K562 (cell line): ENCODE measurements around the gene FOXM1. TPM values are rescaled to one million over a fixed set of nuclear protein-coding genes. Genes with fewer than 3 reads are reported as not detected.

Experiments used
- ATF6 ChIP-seq: sonication (generic); formaldehyde crosslinking; IDR thresholded peaks from 2 replicates; pipeline ENCODE4 v1.4.0; 2020; ENCODE audit warnings: mild to moderate bottlenecking, missing genetic modification reagents
- ID3 ChIP-seq, 2 experiments: fragments of 250-450 bp in 1 of 2; fragments of 450-650 bp in 1 of 2; sonication (Bioruptor Pico) in 1 of 2; IDR thresholded peaks; 2 replicates each; pipeline versions ENCODE4 v1.6.1 to v1.8.0; 2016 to 2021; ENCODE audit warnings: mild to moderate bottlenecking in 2 of 2, moderate library complexity in 2 of 2, missing compliant biosample characterization in 1 of 2, missing genetic modification characterization in 1 of 2
- PPARD ChIP-seq: fragments of 250-450 bp; sonication (Bioruptor Pico); IDR thresholded peaks from 2 replicates; pipeline ENCODE4 v1.8.0; 2022; ENCODE audit warnings: inconsistent platforms, mild to moderate bottlenecking, moderate library complexity
- TEAD4 ChIP-seq, 2 experiments: sonication (generic) in 1 of 2; formaldehyde crosslinking in 1 of 2; IDR thresholded peaks; 2 replicates each; pipeline versions ENCODE4 v1.6.1 to v1.8.0; 2012 to 2022; ENCODE audit warnings: borderline replicate concordance in 1 of 2, inconsistent platforms in 1 of 2, low read length in 1 of 2, mild to moderate bottlenecking in 1 of 2, missing genetic modification reagents in 1 of 2
- U2AF1 ChIP-seq: fragments of 200-400 bp; formaldehyde crosslinking; optimal IDR thresholded peaks from 2 replicates; pipeline ENCODE3; 2017; ENCODE audit warnings: mild to moderate bottlenecking, low read depth, low read length, moderate library complexity
- YY1 ChIP-seq, 3 experiments: IDR thresholded peaks; 2 replicates each; pipeline ENCODE4 v1.6.1; 2011; ENCODE audit warnings: low read length in 2 of 3, mild to moderate bottlenecking in 2 of 3, moderate library complexity in 2 of 3, borderline replicate concordance in 1 of 3, control low read depth in 1 of 3, low read depth in 1 of 3; ENCODE audit not compliant: insufficient read depth in 3 of 3, insufficient replicate concordance in 2 of 3, control insufficient read depth in 1 of 3, insufficient read length in 1 of 3; ENCODE audit errors: extremely low read depth in 1 of 3
- ZNF24 ChIP-seq: fragments of 450-650 bp; IDR thresholded peaks from 2 replicates; pipeline ENCODE4 v1.6.1; 2016
- ZNF274 ChIP-seq: IDR thresholded peaks from 2 replicates; pipeline ENCODE4 v1.6.1; 2011; ENCODE audit warnings: low read depth, mild to moderate bottlenecking, low read length, moderate library complexity, borderline replicate concordance
- ZNF717 ChIP-seq: fragments of 250-450 bp; sonication (Bioruptor Pico); IDR thresholded peaks from 2 replicates; pipeline ENCODE4 v1.5.0; 2021
- polyA plus RNA-seq, 8 experiments: library from polyadenylated mRNA; depleted of rRNA in 4 of 8; stranded (reverse) in 5 of 8; unstranded in 3 of 8; fragments of >200 nt; fragmentation: Nextera tagmentation in 2 of 8; fragmentation: Illumina TruSeq in 1 of 8; extraction: Ambion mirVana in 2 of 8; extraction: Trizol in 1 of 8; gene quantifications; 2 replicates each; pipeline versions ENCODE4 v1.2.1 to v1.2.3, GENCODE V29; 2011 to 2014; ENCODE audit warnings: inconsistent platforms in 1 of 8, missing spikeins in 1 of 8
- total RNA-seq, 7 experiments: library from RNA; depleted of rRNA in 6 of 7; stranded (reverse); fragments of >200 nt in 6 of 7; fragmentation: Illumina TruSeq in 2 of 7; extraction: Trizol in 2 of 7; gene quantifications; 2 replicates each; pipeline versions ENCODE4 v1.2.1 to v1.2.3, GENCODE V29; 2011 to 2021; ENCODE audit warnings: low replicate concordance in 1 of 7

Gene FOXM1
- total and polyA plus RNA-seq, 9 of the 15 experiments (the other 6 are each of a cell fraction or from before 2014, with no cell fraction given) = 8.9 to 46.9 (median 17.2) TPM

GRCh38 chr12:2912216-2912575 is 35.2 kb upstream of the FOXM1 start (continued):
- no peak for TF ChIP-seq ATF6 (CRISPR knock-in tag)
- no peak for TF ChIP-seq YY1 (IDR thresholded peaks at IDR 0.05; ENCODE audit: borderline replicate concordance in 1 of 3, control insufficient read depth in 1 of 3, extremely low read depth in 1 of 3, insufficient read depth in 3 of 3, insufficient read length in 1 of 3, insufficient replicate concordance in 2 of 3, low read depth in 1 of 3, low read length in 2 of 3)
- TF ChIP-seq ZNF24 = no peak
- no peak for TF ChIP-seq ZNF717
- TF ChIP-seq ZNF274 = no peak
- TF ChIP-seq ID3 (CRISPR knock-in tag; IDR thresholded peaks at IDR 0.05) = no peak
- no peak for TF ChIP-seq ID3 (tag; IDR thresholded peaks at IDR 0.05)
- TF ChIP-seq TEAD4 (IDR thresholded peaks at IDR 0.05; ENCODE audit: low read length) = no peak
- TF ChIP-seq TEAD4 (CRISPR knock-in tag; IDR thresholded peaks at IDR 0.05; ENCODE audit: borderline replicate concordance) = no peak
- no peak for TF ChIP-seq PPARD (CRISPR knock-in tag)
- TF ChIP-seq U2AF1 = no peak
- TF ChIP-seq, all 486 proteins: peak for 0
